Activated CD8-positive, alpha-beta memory T cell treated with anti-CD3 and anti-CD28 coated beads, Interleukin-2, amount 50 U/mL, for 1 hour (primary cell): ENCODE results near the gene VASN.
A peak's percentile ranks its signal among the peaks of the same experiment; 100 is the strongest.
"Not testable (repeated sequence)": the region's sequence is repeated elsewhere in the genome, so short reads cannot be mapped to it uniquely, and the experiment has no call there.

Experiments
- DNase-seq: peaks from one replicate; pipeline ENCODE4 v3.0.0-alpha.2; 2020; ENCODE audit errors: extremely low read depth

The VASN gene

GRCh38 chr16:4371357-4372000 lies at the start of gene VASN:
TSS of gene VASN (plus strand) at chr16:4371848. CDS start at chr16:4380878, 9,030 bp downstream.
- DNase-seq, result peak; percentile 29

- DNase-seq, result no peak
Measured at GRCh38 chr16:4322121-4323052, 49.3 kb upstream of the VASN start.

DNA sequence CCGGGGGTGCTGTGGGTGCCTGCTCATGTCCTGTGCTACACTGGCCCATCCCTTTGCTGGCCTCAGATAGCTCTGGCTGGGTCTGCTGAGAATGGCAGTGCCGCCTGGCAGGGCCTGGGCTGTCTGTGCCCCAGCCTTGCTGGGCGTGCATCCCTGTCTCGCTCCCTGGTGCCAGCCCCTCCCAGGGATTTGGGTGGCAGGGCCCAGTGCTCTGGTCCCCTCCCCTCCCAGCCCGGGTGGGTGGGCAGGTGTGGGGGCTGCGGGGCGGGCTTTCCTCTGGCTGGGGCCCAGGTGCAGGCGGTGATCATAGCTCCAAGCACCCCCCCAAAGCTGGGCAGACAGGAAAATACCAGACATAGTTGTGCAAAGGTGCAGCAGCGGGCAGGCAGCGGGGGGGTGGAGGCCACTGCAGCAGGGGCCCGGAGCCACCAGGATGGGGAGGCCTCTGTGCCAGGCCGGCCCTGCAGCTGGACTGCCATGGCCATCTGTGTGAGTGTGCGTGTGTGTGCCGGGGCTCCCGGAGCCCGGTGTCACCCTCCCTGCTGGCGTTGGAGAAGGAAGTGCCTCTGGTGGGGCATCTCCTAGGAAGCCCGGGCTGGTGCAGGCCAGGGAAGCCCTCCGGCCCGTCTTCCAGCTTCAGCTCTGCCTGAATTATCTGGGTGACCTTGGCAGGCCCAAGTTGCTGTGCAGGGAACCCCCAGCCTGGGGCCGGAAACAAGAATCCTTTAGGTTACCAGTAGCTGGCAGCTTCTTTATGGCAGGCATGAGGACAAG lies 48.4 kb upstream of the VASN start:
- DNase-seq, result no peak

DNA sequence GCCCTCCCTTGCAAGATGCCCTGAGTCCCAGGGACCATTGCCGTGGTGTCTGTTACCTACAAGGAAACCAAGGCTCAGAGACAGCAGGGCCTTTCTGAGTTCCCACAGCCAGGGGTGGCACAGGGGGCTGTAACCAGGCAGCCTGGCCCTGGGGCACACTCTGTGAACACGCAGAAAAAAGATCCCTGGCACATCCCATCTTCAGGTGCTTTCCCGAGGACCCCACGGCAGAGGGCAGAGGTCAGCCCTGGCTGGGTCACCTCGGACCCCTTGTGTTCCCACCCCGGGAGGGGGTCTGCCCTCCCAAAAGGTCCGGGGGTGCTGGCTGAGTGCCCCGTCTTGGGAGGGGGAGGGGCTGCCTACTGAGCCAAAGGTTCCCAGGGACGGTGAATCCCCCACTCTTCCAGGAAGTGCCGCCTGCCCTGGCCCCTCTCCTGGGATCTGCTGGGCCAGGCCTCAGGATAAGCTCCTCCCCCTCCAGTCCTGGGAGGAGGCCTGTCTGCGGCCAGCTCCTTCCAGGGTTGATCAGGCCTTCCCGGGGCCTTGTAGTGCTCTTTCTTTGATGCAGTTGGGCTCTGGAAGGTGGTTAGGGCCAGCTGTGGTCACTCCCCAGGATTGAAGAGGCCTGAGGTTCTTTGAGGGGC lies 47.7 kb upstream of the VASN start:
- DNase-seq, result no peak

DNA sequence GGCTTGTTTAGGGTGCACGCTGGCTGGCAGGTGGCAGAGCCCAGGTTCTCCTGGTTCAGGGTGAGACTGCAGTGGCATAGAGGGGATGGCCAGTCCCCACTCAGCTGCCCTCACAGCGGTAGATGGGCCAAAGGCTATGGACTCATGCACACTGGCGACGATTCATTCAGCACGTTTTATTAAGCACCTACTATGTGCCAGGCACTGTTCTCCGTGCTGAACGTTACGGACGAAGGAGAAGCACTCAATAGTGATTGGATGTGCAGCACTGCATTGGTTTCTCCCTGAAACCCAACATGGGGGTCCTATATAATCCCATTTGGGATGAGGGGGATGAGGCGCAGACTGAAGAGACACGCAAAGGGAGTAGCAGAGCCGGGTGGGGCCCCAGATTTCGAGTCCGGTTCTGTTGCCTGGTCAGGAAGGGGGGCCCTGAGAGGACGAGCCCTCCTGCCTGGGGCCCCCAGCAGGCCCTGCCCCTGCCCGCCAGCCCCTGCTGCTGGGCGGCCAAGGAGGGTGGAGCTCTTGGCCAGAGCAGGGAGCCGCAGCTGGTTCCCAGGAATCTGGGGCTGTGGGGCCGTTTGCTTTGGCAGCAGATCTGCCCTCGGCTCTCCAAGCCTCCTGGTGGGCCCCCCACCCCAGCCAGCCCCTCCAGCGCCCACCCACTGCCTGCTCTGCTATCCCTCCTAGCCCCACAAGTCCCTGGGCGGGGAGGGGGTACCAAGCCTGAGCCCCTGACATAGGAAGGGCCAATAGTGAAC lies 47.0 kb upstream of the VASN start:
- DNase-seq, result no peak

- no peak for DNase-seq
Measured at GRCh38 chr16:4325253-4325758, 46.3 kb upstream of the VASN start.

GRCh38 chr16:4327386-4328045 lies 44.1 kb upstream of the VASN start:
- DNase-seq, result no peak

GRCh38 chr16:4328046-4328781 lies 43.4 kb upstream of the VASN start:
- DNase-seq, result peak; percentile 19

GRCh38 chr16:4328782-4329775 lies 42.6 kb upstream of the VASN start:
- no peak for DNase-seq

DNA sequence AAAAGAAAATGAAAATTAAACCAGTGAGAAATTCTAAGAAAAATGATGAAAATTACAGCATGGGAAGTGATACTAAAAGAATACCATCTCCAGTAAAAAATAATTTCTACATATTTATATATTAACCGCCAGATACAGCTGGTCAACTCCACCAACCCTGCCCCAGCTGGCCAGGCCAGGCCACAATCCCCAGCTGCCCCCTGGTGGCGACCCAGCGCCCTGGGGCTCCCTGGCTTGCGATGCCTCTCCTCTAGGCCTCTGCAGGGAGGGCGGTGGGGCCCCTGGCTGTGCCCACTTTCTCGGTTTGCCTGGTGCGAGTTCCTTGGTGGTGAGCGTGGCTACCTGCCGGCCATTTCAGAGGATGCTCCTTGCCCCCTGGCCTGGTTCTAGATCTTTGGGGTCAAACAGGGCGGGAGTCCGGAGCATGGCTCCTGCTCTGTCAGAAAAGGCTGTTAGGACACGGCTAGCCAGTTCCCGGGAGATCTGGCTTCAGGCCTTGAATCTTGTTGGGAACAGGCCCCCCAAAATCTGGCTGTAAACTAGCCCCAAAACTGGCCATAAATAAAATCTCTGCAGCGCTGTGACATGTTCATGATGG lies 41.3 kb upstream of the VASN start:
- DNase-seq, result no peak

GRCh38 chr16:4332083-4332482 lies 39.6 kb upstream of the VASN start:
- DNase-seq, result no peak

- DNase-seq, result no peak
Measured at GRCh38 chr16:4332623-4333307, 38.9 kb upstream of the VASN start.

- no peak for DNase-seq
Measured at GRCh38 chr16:4333308-4333638, 38.4 kb upstream of the VASN start.

GRCh38 chr16:4333714-4334113 lies 37.9 kb upstream of the VASN start:
- not testable (repeated sequence) for DNase-seq

DNA sequence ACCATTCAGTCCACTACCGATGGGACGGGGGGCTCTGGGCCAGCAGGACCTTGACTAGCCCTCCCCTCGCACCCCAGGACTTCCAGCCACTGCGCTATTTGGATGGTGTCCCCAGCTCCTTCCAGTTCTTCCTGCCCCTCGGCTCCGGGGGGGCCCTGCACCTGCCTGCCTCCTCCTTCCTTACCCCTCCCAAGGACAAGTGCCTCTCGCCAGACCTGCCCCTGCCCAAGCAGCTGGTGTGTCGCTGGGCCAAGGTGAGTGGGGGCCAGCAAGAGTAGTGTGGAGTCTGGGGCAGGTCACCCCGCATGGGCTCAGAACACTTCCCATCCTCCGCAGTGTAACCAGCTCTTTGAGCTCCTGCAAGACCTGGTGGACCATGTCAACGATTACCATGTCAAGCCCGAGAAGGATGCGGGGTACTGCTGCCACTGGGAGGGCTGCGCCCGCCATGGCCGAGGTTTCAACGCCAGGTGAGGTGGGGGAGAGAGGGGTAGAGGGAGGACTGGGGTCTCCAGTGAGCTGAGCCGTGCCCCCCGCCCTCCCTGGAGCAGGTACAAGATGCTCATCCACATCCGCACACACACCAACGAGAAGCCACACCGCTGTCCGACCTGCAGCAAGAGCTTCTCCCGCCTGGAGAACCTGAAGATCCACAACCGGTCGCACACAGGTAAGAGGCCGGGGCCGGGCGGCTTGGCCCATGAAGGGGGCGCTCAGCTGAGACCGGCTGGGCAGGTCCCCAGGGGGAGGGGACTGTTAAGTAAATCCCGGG lies 36.7 kb upstream of the VASN start:
- no peak for DNase-seq

DNA sequence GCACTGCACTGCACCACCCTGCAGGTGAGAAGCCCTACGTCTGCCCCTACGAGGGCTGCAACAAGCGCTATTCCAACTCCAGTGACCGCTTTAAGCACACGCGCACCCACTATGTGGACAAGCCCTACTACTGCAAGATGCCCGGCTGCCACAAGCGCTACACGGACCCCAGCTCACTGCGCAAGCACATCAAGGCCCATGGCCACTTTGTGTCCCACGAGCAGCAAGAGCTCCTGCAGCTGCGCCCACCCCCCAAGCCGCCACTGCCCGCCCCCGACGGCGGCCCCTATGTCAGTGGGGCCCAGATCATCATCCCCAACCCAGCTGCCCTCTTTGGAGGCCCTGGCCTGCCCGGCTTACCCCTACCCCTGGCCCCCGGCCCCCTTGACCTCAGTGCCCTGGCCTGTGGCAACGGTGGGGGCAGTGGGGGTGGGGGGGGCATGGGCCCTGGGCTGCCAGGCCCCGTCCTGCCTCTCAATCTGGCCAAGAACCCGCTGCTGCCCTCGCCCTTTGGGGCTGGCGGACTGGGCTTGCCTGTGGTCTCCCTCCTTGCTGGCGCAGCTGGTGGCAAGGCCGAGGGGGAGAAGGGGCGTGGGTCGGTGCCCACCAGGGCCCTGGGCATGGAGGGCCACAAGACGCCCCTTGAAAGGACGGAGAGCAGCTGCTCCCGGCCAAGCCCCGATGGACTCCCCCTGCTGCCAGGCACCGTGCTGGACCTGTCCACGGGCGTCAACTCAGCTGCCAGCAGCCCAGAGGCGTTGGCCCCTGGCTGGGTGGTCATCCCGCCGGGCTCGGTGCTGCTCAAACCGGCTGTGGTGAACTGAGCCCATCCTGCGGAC lies 34.7 kb upstream of the VASN start:
- no peak for DNase-seq
